ENCODE data around the gene SYCE1.

DNA sequence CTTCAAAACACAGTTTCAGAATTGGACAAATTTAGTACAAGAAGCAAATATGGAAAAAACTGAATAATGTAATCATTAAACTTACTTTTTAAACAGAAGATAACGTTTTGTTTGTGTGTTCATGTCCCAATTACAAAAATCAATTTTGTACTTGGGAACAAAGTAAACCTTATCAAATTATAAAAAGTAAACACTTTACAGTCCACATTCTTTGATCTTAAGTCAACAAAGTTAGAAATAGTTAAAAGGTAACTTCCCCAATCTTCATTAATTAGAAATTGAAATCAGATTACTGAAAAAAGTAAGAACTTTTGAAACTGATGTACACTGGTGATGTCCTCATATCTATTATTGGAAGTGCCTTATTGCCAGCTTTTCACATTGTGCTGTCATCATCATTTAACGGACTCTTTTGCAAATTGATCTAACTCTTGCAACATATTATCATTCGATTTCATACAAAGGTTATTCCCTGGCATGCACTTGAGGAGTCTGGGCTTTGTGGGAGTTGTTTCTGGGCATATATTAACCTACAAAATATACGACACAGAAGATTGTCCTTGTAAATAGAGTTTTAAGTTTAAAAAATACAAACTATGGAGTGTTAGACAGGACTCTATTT lies 53.4 kb downstream of the SYCE1 start:
- TF ChIP-seq, protein P1, sequence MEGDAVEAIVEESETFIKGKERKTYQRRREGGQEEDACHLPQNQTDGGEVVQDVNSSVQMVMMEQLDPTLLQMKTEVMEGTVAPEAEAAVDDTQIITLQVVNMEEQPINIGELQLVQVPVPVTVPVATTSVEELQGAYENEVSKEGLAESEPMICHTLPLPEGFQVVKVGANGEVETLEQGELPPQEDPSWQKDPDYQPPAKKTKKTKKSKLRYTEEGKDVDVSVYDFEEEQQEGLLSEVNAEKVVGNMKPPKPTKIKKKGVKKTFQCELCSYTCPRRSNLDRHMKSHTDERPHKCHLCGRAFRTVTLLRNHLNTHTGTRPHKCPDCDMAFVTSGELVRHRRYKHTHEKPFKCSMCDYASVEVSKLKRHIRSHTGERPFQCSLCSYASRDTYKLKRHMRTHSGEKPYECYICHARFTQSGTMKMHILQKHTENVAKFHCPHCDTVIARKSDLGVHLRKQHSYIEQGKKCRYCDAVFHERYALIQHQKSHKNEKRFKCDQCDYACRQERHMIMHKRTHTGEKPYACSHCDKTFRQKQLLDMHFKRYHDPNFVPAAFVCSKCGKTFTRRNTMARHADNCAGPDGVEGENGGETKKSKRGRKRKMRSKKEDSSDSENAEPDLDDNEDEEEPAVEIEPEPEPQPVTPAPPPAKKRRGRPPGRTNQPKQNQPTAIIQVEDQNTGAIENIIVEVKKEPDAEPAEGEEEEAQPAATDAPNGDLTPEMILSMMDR (IDR thresholded peaks at IDR 0.05; ENCODE audit: insufficient read depth, low read length, poor library complexity, severe bottlenecking): no peak
- no peak for TF ChIP-seq EZH2phosphoT487 (conservative IDR thresholded peaks at IDR 0.05; ENCODE audit: low read length)

Measured in SU-DHL-6 (cell line).